Measurements from ENCODE around the gene C1orf232. TPM values are rescaled to one million over a fixed set of nuclear protein-coding genes. Genes with fewer than 3 reads are reported as not detected.
A peak's percentile ranks its signal among the peaks of the same experiment; 100 is the strongest.

C1orf232 gene
- polyA plus RNA-seq, 5 donors, result not detected

GRCh38 chr1:26158271-26158907 is 10.4 kb downstream of the C1orf232 start:
- DNase-seq, result no peak

- DNase-seq, result no peak
These were observed 12.3 kb downstream of the C1orf232 start for GRCh38 chr1:26156285-26157038.

- no peak for DNase-seq
These were observed 13.1 kb downstream of the C1orf232 start for GRCh38 chr1:26155370-26156284.

GRCh38 chr1:26154750-26155149 is 14.0 kb downstream of the C1orf232 start:
- no peak for DNase-seq

GRCh38 chr1:26153966-26154532 is 14.7 kb downstream of the C1orf232 start:
- no peak for DNase-seq

GRCh38 chr1:26148887-26149286 is 19.9 kb downstream of the C1orf232 start:
- DNase-seq, result no peak

GRCh38 chr1:26145960-26146294 is 22.8 kb downstream of the C1orf232 start:
- no peak for DNase-seq

- peak; percentile 55 to 79 for DNase-seq
These were observed 23.5 kb downstream of the C1orf232 start for GRCh38 chr1:26145041-26145959.

- DNase-seq, result no peak
These were observed 26.6 kb downstream of the C1orf232 start for GRCh38 chr1:26142159-26142558.

GRCh38 chr1:26138974-26139558 is 29.7 kb downstream of the C1orf232 start:
- no peak for DNase-seq

GRCh38 chr1:26134466-26134865 is 34.3 kb downstream of the C1orf232 start:
- no peak for DNase-seq

GRCh38 chr1:26132834-26133167 is 36.0 kb downstream of the C1orf232 start:
- DNase-seq, result no peak

- no peak for DNase-seq
These were observed 36.5 kb downstream of the C1orf232 start for GRCh38 chr1:26132128-26132833.

- DNase-seq, result no peak
These were observed 38.1 kb downstream of the C1orf232 start for GRCh38 chr1:26130695-26131094.

GRCh38 chr1:26129778-26130177 is 39.0 kb downstream of the C1orf232 start:
- no peak for DNase-seq

- DNase-seq, result no peak
These were observed 41.3 kb downstream of the C1orf232 start for GRCh38 chr1:26127235-26128163.

GRCh38 chr1:26126321-26127084 is 42.3 kb downstream of the C1orf232 start:
- DNase-seq, result peak in 1 of 2 donors; percentile 32

GRCh38 chr1:26125946-26126320 is 42.8 kb downstream of the C1orf232 start:
- DNase-seq, result no peak

All from right lung (tissue), 5 donors.